HL-60 (cell line): Measurements from ENCODE around the gene GKN1.

Experiments
- CTCF ChIP-seq: IDR thresholded peaks from one replicate; pipeline ENCODE4 v1.5.1; 2011; ENCODE audit warnings: low read length, control low read depth, inconsistent platforms; ENCODE audit not compliant: insufficient read depth
- GABPA ChIP-seq: IDR thresholded peaks from 2 replicates; pipeline ENCODE4 v1.6.1; 2012; ENCODE audit warnings: low read depth
- POLR2AphosphoS5 ChIP-seq: IDR thresholded peaks from 2 replicates; pipeline ENCODE4 v1.6.1; 2012; ENCODE audit warnings: low read depth

GRCh38 chr2:68937346-68938055 is 36.9 kb upstream of the GKN1 start:
- TF ChIP-seq CTCF: no peak
- TF ChIP-seq GABPA: no peak
- no peak for TF ChIP-seq POLR2AphosphoS5
